ENCODE measurements around the gene HCN1. TPM values are rescaled to one million over a fixed set of nuclear protein-coding genes. Genes with fewer than 3 reads are reported as not detected.
"Not testable (repeated sequence)": the region's sequence is repeated elsewhere in the genome, so short reads cannot be mapped to it uniquely, and the experiment has no call there.

HCN1 gene
- total RNA-seq, 1 donor from 2014 or later: 0.14 TPM

DNA sequence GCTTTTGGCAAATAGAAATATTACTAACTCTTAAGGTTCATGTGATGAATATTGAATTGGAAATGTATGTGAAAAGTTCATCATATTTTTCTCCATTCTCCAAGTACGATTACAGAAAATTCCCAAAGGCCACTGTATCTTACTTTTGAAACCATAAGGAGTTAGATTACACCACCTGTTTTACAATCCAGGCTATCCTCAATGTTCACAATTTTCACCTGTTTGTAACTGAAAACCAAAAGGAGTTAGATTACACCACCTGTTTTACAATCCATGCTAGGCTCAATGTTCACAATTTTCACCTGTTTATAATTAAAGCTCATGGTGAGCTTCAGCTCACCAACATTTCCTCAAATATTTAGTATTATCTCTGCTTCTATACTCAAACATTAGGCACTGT lies 188.0 kb downstream of the HCN1 start:
- Histone ChIP-seq H3K4me1 (no peaks in the 10 kb centered on the region), H3K4me3 (no peak overlapping the region), H3K27me3 (ENCODE audit: low read depth) (no peaks in the 10 kb centered on the region), H3K27ac (replicated peaks) (no peak overlapping the region), H3K36me3 (no peaks in the 10 kb centered on the region), H3K9me3 (replicated peaks) (peaks cover 5% of the 10 kb centered on the region)
- TF ChIP-seq, protein P1, sequence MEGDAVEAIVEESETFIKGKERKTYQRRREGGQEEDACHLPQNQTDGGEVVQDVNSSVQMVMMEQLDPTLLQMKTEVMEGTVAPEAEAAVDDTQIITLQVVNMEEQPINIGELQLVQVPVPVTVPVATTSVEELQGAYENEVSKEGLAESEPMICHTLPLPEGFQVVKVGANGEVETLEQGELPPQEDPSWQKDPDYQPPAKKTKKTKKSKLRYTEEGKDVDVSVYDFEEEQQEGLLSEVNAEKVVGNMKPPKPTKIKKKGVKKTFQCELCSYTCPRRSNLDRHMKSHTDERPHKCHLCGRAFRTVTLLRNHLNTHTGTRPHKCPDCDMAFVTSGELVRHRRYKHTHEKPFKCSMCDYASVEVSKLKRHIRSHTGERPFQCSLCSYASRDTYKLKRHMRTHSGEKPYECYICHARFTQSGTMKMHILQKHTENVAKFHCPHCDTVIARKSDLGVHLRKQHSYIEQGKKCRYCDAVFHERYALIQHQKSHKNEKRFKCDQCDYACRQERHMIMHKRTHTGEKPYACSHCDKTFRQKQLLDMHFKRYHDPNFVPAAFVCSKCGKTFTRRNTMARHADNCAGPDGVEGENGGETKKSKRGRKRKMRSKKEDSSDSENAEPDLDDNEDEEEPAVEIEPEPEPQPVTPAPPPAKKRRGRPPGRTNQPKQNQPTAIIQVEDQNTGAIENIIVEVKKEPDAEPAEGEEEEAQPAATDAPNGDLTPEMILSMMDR (IDR thresholded peaks at IDR 0.05; ENCODE audit: borderline replicate concordance): no peak
- no peak for DNase-seq
- intact Hi-C loops (cut with micrococcal nuclease): no loop called here

DNA sequence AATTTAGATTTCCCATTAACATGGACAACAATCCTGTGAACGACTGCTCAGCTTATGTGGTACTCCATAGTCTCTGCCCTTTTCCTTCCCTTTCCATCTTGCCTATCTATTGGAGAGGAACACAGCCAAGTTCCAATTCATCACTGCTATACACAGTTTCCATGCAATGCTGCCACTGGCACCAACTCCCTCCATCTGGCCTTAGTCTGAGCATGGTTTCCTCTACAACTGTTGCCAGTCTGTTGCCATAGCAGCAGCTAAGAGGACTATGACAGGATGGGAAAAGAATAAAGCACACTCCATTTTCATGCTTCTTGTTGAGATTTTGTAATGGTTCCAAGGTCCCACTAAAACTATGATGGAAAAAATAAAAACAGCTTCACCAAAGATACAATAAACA lies 189.0 kb downstream of the HCN1 start:
- H3K4me3 ChIP-seq: no peak overlapping the region
- TF ChIP-seq, protein P1 (IDR thresholded peaks at IDR 0.05; ENCODE audit: borderline replicate concordance): no peak
- no peak overlapping the region for H3K27ac ChIP-seq (replicated peaks)
- no peaks in the 10 kb centered on the region for H3K36me3 ChIP-seq
- H3K4me1 ChIP-seq: no peaks in the 10 kb centered on the region
- no peak for DNase-seq
- no peaks in the 10 kb centered on the region for H3K27me3 ChIP-seq (ENCODE audit: low read depth)
- intact Hi-C loops (cut with micrococcal nuclease): no loop called here
- peaks cover 5% of the 10 kb centered on the region for H3K9me3 ChIP-seq (replicated peaks)

DNA sequence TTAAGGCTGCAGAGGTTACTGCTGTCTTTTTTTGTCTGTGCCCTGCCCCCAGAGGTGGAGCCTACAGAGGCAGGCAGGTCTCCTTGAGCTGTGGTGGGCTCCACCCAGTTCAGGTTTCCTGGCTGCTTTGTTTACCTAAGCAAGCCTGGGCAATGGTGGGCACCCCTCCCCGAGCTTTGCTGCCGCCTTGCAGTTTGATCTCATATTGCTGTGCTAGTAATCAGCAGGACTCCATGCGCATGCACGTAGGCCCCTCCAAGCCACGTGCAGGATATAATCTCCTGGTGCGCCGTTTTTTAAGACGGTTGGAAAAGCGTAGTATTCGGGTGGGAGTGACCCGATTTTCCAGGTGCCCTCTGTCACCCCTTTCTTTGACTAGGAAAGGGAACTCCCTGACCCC lies 197.2 kb downstream of the HCN1 start:
- DNase-seq; H3K36me3 ChIP-seq; H3K27ac ChIP-seq (replicated peaks); H3K9me3 ChIP-seq (replicated peaks); H3K4me1 ChIP-seq; H3K27me3 ChIP-seq (ENCODE audit: low read depth); intact Hi-C loops (cut with micrococcal nuclease); H3K4me3 ChIP-seq: not testable (repeated sequence)

- H3K4me1 ChIP-seq: no peaks in the 10 kb centered on the region
Observed at GRCh38 chr5:45491368-45491767, 204.8 kb downstream of the HCN1 start.

DNA sequence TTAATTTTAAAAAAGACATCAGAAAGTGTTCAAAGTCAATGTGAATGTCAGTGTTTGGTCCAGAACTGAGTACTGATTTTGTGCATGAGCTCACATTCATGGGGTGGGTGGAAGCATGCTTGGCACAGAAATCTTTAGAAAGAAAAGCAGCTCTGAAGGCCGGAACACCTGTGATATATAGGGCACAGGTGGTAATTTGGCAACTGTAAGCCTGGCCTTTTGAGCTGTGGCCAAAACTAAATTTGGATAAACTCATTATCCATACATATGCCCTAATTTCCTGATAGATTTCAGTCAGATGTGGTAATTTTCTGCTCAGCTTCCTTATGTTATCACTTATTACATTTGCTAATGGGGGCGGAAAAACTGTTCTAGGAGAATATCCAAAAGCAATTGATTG lies 211.4 kb downstream of the HCN1 start:
- TF ChIP-seq, protein P1 (IDR thresholded peaks at IDR 0.05; ENCODE audit: borderline replicate concordance): no peak

More at GRCh38 chr5:45491368-45491767, 204.8 kb downstream of the HCN1 start:
- TF ChIP-seq, protein P1 (IDR thresholded peaks at IDR 0.05; ENCODE audit: borderline replicate concordance): no peak
- no peak overlapping the region for H3K27ac ChIP-seq (replicated peaks)
- no peaks in the 10 kb centered on the region for H3K36me3 ChIP-seq
- DNase-seq: no peak
- no peaks in the 10 kb centered on the region for H3K9me3 ChIP-seq (replicated peaks)
- H3K4me3 ChIP-seq: no peak overlapping the region
- intact Hi-C loops (cut with micrococcal nuclease): no loop called here
- no peaks in the 10 kb centered on the region for H3K27me3 ChIP-seq (ENCODE audit: low read depth)

DNA sequence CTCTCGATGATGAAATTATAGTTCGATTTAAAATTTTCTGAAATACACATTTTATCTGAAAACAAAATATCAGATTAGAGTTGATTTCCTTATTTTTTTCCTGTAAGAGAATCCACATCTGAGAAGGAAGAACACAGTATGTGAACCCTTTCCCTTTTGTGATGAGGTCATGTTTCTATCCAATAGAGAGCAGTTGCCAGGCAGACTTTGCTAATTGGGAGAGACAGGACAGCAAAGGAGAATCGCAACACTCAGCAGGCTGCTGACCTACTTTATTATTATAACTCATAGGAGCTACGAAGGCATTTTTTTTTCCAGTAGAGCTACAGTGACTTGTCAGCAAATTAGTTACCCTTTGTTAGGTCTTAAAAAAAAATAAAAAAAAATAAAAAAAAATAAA lies 242.1 kb downstream of the HCN1 start:
- DNase-seq: no peak
- TF ChIP-seq, protein P1 (IDR thresholded peaks at IDR 0.05; ENCODE audit: borderline replicate concordance): no peak
- Histone ChIP-seq H3K27me3 (ENCODE audit: low read depth) (no peaks in the 10 kb centered on the region), H3K9me3 (replicated peaks) (no peaks in the 10 kb centered on the region), H3K4me1 (no peaks in the 10 kb centered on the region), H3K27ac (replicated peaks) (no peak overlapping the region), H3K4me3 (no peak overlapping the region), H3K36me3 (no peaks in the 10 kb centered on the region)
- intact Hi-C loops (cut with micrococcal nuclease): no loop called here

More for the DNA sequence above, 211.4 kb downstream of the HCN1 start:
- H3K27me3 ChIP-seq (ENCODE audit: low read depth): no peaks in the 10 kb centered on the region
- H3K9me3 ChIP-seq (replicated peaks): no peaks in the 10 kb centered on the region
- H3K4me1 ChIP-seq: no peaks in the 10 kb centered on the region
- H3K27ac ChIP-seq (replicated peaks): no peak overlapping the region
- DNase-seq: no peak
- no peaks in the 10 kb centered on the region for H3K36me3 ChIP-seq
- H3K4me3 ChIP-seq: no peak overlapping the region
- intact Hi-C loops (cut with micrococcal nuclease): no loop called here

DNA sequence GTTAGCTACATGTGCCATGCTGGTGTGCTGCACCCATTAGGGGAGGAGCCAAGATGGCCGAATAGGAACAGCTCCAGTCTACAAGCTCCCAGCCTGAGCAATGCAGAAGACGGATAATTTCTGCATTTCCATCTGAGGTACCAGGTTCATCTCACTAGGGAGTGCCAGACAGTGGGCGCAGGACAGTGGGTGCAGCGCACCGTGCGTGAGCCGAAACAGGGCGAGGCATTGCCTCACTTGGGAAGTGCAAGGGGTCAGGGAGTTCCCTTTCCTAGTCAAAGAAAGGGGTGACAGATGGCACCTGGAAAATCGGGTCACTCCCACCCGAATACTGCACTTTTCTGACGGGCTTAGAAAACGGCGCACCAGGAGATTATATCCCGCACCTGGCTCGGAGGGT lies 251.3 kb downstream of the HCN1 start:
- H3K27me3 ChIP-seq (ENCODE audit: low read depth); DNase-seq; H3K4me1 ChIP-seq; H3K27ac ChIP-seq (replicated peaks); H3K9me3 ChIP-seq (replicated peaks); intact Hi-C loops (cut with micrococcal nuclease); H3K36me3 ChIP-seq; H3K4me3 ChIP-seq: not testable (repeated sequence)

Data from left ventricle myocardium inferior (tissue), 1 donor.